A673 (cell line): Measurements from ENCODE around the gene CNIH2.

ENCODE experiments used
- CTCF ChIP-seq: fragments of 300-800, 200-600 bp; sonication (generic); conservative IDR thresholded peaks from 2 replicates; pipeline ENCODE4 v1.5.1; 2017; ENCODE audit warnings: low read depth, mild to moderate bottlenecking, antibody characterized with exemption, low read length, moderate library complexity, mixed read lengths
- EZH2 ChIP-seq: fragments of 200-600 bp; sonication (generic); IDR thresholded peaks from 2 replicates; pipeline ENCODE4 v1.6.1; 2017; ENCODE audit warnings: borderline replicate concordance, low read depth, mild to moderate bottlenecking, mixed read lengths, antibody characterized with exemption, low read length; ENCODE audit not compliant: poor library complexity, severe bottlenecking

- TF ChIP-seq CTCF (no peak), EZH2 (no peak)
These were observed 43.6 kb downstream of the CNIH2 start for GRCh38 chr11:66321606-66322005.
